ENCODE data around the gene RMDN3.

- TF ChIP-seq CTCF (IDR thresholded peaks at IDR 0.05) = no peak
- TF ChIP-seq POLR2A (IDR thresholded peaks at IDR 0.05) = no peak
Observed at GRCh38 chr15:40799523-40799922, 44.5 kb upstream of the RMDN3 start.

Measured in vagina (tissue), 2 donors.